ENCODE measurements around the gene CD101. TPM values are rescaled to one million over a fixed set of nuclear protein-coding genes. Genes with fewer than 3 reads are reported as not detected.

The CD101 gene
- total RNA-seq, 1 donor from 2014 or later: 3.2 TPM

- no peaks in the 10 kb centered on the region for H3K27me3 Mint-ChIP-seq (ENCODE audit: unreplicated experiment)
- DNase-seq: no peak
- H3K9me3 Mint-ChIP-seq (ENCODE audit: unreplicated experiment): no peaks in the 10 kb centered on the region
- no peak for TF ChIP-seq CTCF (IDR thresholded peaks at IDR 0.05; ENCODE audit: partially characterized antibody, unreplicated experiment)
- peaks cover 6% of the 10 kb centered on the region for H3K4me1 Mint-ChIP-seq (ENCODE audit: low read depth, unreplicated experiment)
- H3K36me3 Mint-ChIP-seq (ENCODE audit: unreplicated experiment): no peaks in the 10 kb centered on the region
- no peak overlapping the region for H3K27ac Mint-ChIP-seq (ENCODE audit: unreplicated experiment)
- H3K4me3 Mint-ChIP-seq (ENCODE audit: unreplicated experiment): no peak overlapping the region
These were observed 11.8 kb downstream of the CD101 start for GRCh38 chr1:117013309-117013858.

- H3K4me3 Mint-ChIP-seq (ENCODE audit: unreplicated experiment): no peak overlapping the region
- no peak overlapping the region for H3K27ac Mint-ChIP-seq (ENCODE audit: unreplicated experiment)
These were observed 12.6 kb downstream of the CD101 start for GRCh38 chr1:117014209-117014608.

GRCh38 chr1:117015724-117016123 is 14.2 kb downstream of the CD101 start:
- no peak for TF ChIP-seq CTCF (IDR thresholded peaks at IDR 0.05; ENCODE audit: partially characterized antibody, unreplicated experiment)
- H3K27ac Mint-ChIP-seq (ENCODE audit: unreplicated experiment): no peak overlapping the region
- DNase-seq: no peak
- no peak overlapping the region for H3K4me3 Mint-ChIP-seq (ENCODE audit: unreplicated experiment)
- H3K36me3 Mint-ChIP-seq (ENCODE audit: unreplicated experiment): no peaks in the 10 kb centered on the region
- no peaks in the 10 kb centered on the region for H3K9me3 Mint-ChIP-seq (ENCODE audit: unreplicated experiment)
- no peaks in the 10 kb centered on the region for H3K27me3 Mint-ChIP-seq (ENCODE audit: unreplicated experiment)
- peaks cover 8% of the 10 kb centered on the region for H3K4me1 Mint-ChIP-seq (ENCODE audit: low read depth, unreplicated experiment)

More at GRCh38 chr1:117014209-117014608, 12.6 kb downstream of the CD101 start:
- H3K4me1 Mint-ChIP-seq (ENCODE audit: low read depth, unreplicated experiment): peaks cover 8% of the 10 kb centered on the region
- no peaks in the 10 kb centered on the region for H3K9me3 Mint-ChIP-seq (ENCODE audit: unreplicated experiment)
- H3K27me3 Mint-ChIP-seq (ENCODE audit: unreplicated experiment): no peaks in the 10 kb centered on the region
- TF ChIP-seq CTCF (IDR thresholded peaks at IDR 0.05; ENCODE audit: partially characterized antibody, unreplicated experiment): no peak
- DNase-seq: no peak
- no peaks in the 10 kb centered on the region for H3K36me3 Mint-ChIP-seq (ENCODE audit: unreplicated experiment)

GRCh38 chr1:117017062-117017461 is 15.5 kb downstream of the CD101 start:
- no peak overlapping the region for H3K4me3 Mint-ChIP-seq (ENCODE audit: unreplicated experiment)
- H3K27me3 Mint-ChIP-seq (ENCODE audit: unreplicated experiment): no peaks in the 10 kb centered on the region
- DNase-seq: no peak
- H3K4me1 Mint-ChIP-seq (ENCODE audit: low read depth, unreplicated experiment): peaks cover 8% of the 10 kb centered on the region
- H3K36me3 Mint-ChIP-seq (ENCODE audit: unreplicated experiment): no peaks in the 10 kb centered on the region
- peaks cover 2% of the 10 kb centered on the region for H3K9me3 Mint-ChIP-seq (ENCODE audit: unreplicated experiment)
- TF ChIP-seq CTCF (IDR thresholded peaks at IDR 0.05; ENCODE audit: partially characterized antibody, unreplicated experiment): no peak
- H3K27ac Mint-ChIP-seq (ENCODE audit: unreplicated experiment): no peak overlapping the region

- no peak for TF ChIP-seq CTCF (IDR thresholded peaks at IDR 0.05; ENCODE audit: partially characterized antibody, unreplicated experiment)
- no peak for DNase-seq
- H3K9me3 Mint-ChIP-seq (ENCODE audit: unreplicated experiment): peaks cover 2% of the 10 kb centered on the region
- no peaks in the 10 kb centered on the region for H3K27me3 Mint-ChIP-seq (ENCODE audit: unreplicated experiment)
- no peak overlapping the region for H3K27ac Mint-ChIP-seq (ENCODE audit: unreplicated experiment)
- no peaks in the 10 kb centered on the region for H3K36me3 Mint-ChIP-seq (ENCODE audit: unreplicated experiment)
- peaks cover 8% of the 10 kb centered on the region for H3K4me1 Mint-ChIP-seq (ENCODE audit: low read depth, unreplicated experiment)
- H3K4me3 Mint-ChIP-seq (ENCODE audit: unreplicated experiment): no peak overlapping the region
These were observed 16.1 kb downstream of the CD101 start for GRCh38 chr1:117017648-117018047.

Measured in glutamatergic neuron (in vitro differentiated cells).